ENCODE data around the gene SNAI3. TPM values are rescaled to one million over a fixed set of nuclear protein-coding genes. Genes with fewer than 3 reads are reported as not detected.

Gene SNAI3
- total RNA-seq, 4 donors from 2014 or later = 0.70 to 0.80 TPM; not detected in 2

- H3K36me3 ChIP-seq = peaks cover 0 to 78% (median 0%) of the 10 kb centered on the region in 3 donors
- TF ChIP-seq CTCF (IDR thresholded peaks at IDR 0.05) (no peak), POLR2A (IDR thresholded peaks at IDR 0.05) (no peak)
- H3K9me3 ChIP-seq = no peaks in the 10 kb centered on the region
- no peaks in the 10 kb centered on the region for H3K4me1 ChIP-seq
- H3K4me3 ChIP-seq = no peak overlapping the region
- no peaks in the 10 kb centered on the region for H3K27me3 ChIP-seq
- no peak overlapping the region for H3K27ac ChIP-seq
- no peak for DNase-seq
These were observed 29.9 kb upstream of the SNAI3 start for GRCh38 chr16:88716201-88716600.

- H3K36me3 ChIP-seq = peaks cover 0 to 72% (median 0%) of the 10 kb centered on the region in 3 donors
These were observed 29.2 kb upstream of the SNAI3 start for GRCh38 chr16:88715312-88716190.

GRCh38 chr16:88714420-88715302 lies 28.4 kb upstream of the SNAI3 start:
- Histone ChIP-seq H3K4me3 (no peak overlapping the region), H3K4me1 (no peaks in the 10 kb centered on the region), H3K27me3 (no peaks in the 10 kb centered on the region), H3K27ac (no peak overlapping the region), H3K9me3 (no peaks in the 10 kb centered on the region), H3K36me3 (peaks cover 0 to 63% (median 0%) of the 10 kb centered on the region in 3 donors)
- DNase-seq = no peak
- TF ChIP-seq POLR2A (IDR thresholded peaks at IDR 0.05) (no peak), CTCF (IDR thresholded peaks at IDR 0.05) (no peak)

More at GRCh38 chr16:88715312-88716190, 29.2 kb upstream of the SNAI3 start:
- H3K27me3 ChIP-seq = no peaks in the 10 kb centered on the region
- no peak for DNase-seq
- H3K27ac ChIP-seq = no peak overlapping the region
- no peak overlapping the region for H3K4me3 ChIP-seq
- no peaks in the 10 kb centered on the region for H3K4me1 ChIP-seq
- H3K9me3 ChIP-seq = no peaks in the 10 kb centered on the region
- TF ChIP-seq POLR2A (IDR thresholded peaks at IDR 0.05) = no peak
- TF ChIP-seq CTCF (IDR thresholded peaks at IDR 0.05) = no peak

- no peaks in the 10 kb centered on the region for H3K9me3 ChIP-seq
- H3K36me3 ChIP-seq = peaks cover 0 to 54% (median 0%) of the 10 kb centered on the region in 3 donors
- H3K4me1 ChIP-seq = no peaks in the 10 kb centered on the region
- no peak overlapping the region for H3K27ac ChIP-seq
- no peak overlapping the region for H3K4me3 ChIP-seq
- TF ChIP-seq POLR2A (IDR thresholded peaks at IDR 0.05) (no peak), CTCF (IDR thresholded peaks at IDR 0.05) (no peak)
- DNase-seq = no peak
- no peaks in the 10 kb centered on the region for H3K27me3 ChIP-seq
These were observed 27.5 kb upstream of the SNAI3 start for GRCh38 chr16:88713568-88714419.

GRCh38 chr16:88713054-88713453 lies 26.7 kb upstream of the SNAI3 start:
- peaks cover 0 to 47% (median 0%) of the 10 kb centered on the region in 3 donors for H3K36me3 ChIP-seq

More at GRCh38 chr16:88713054-88713453, 26.7 kb upstream of the SNAI3 start:
- TF ChIP-seq POLR2A (IDR thresholded peaks at IDR 0.05) (no peak), CTCF (IDR thresholded peaks at IDR 0.05) (no peak)
- H3K27ac ChIP-seq = no peak overlapping the region
- no peaks in the 10 kb centered on the region for H3K27me3 ChIP-seq
- H3K4me1 ChIP-seq = no peaks in the 10 kb centered on the region
- H3K4me3 ChIP-seq = no peak overlapping the region
- no peak for DNase-seq
- H3K9me3 ChIP-seq = no peaks in the 10 kb centered on the region

Data from Peyer's patch (tissue), 4 donors.